WTC11 (cell line): ENCODE measurements around the gene UFSP2.

Experiments
- ATF2 ChIP-seq: sonication (generic); formaldehyde crosslinking; IDR thresholded peaks from 2 replicates; pipeline ENCODE4 v1.8.1; 2022; ENCODE audit warnings: low read depth, missing genetic modification reagents, borderline replicate concordance
- CTCF ChIP-seq: fragments of 200-600 bp; IDR thresholded peaks from 2 replicates; pipeline ENCODE4 v1.8.0; 2022; ENCODE audit warnings: antibody characterized with exemption
- FOXP4 ChIP-seq: sonication (generic); formaldehyde crosslinking; IDR thresholded peaks from 2 replicates; pipeline ENCODE4 v1.8.0; 2022; ENCODE audit warnings: mild to moderate bottlenecking, missing genetic modification reagents
- ZNF121 ChIP-seq: sonication (generic); formaldehyde crosslinking; IDR thresholded peaks from 2 replicates; pipeline ENCODE4 v1.8.0; 2023; ENCODE audit warnings: missing genetic modification reagents
- TF ChIP-seq, protein P1 (sequence below): sonication (generic); formaldehyde crosslinking; IDR thresholded peaks from 2 replicates; pipeline ENCODE4 v1.8.0; 2022; ENCODE audit warnings: mild to moderate bottlenecking, missing genetic modification reagents
- TF ChIP-seq, protein P2 (sequence below): sonication (generic); formaldehyde crosslinking; conservative IDR thresholded peaks from 2 replicates; pipeline ENCODE4 v1.8.1; 2022; ENCODE audit warnings: mild to moderate bottlenecking, missing genetic modification reagents

GRCh38 chr4:185387957-185388356 lies 37.8 kb downstream of the UFSP2 start:
- no peak for TF ChIP-seq CTCF
- TF ChIP-seq ZNF121 (CRISPR knock-in tag) = no peak
- TF ChIP-seq ATF2 (CRISPR knock-in tag) = no peak
- TF ChIP-seq, protein P1, sequence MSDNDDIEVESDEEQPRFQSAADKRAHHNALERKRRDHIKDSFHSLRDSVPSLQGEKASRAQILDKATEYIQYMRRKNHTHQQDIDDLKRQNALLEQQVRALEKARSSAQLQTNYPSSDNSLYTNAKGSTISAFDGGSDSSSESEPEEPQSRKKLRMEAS = no peak
- TF ChIP-seq, protein P2, sequence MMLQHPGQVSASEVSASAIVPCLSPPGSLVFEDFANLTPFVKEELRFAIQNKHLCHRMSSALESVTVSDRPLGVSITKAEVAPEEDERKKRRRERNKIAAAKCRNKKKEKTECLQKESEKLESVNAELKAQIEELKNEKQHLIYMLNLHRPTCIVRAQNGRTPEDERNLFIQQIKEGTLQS (CRISPR knock-in tag) = no peak
- TF ChIP-seq FOXP4 = no peak
